Stimulated activated CD8-positive, alpha-beta memory T cell treated with anti-CD3 and anti-CD28 coated beads, Interleukin-15, amount 100 ng/mL, for 4 hours (primary cell): ENCODE results near the gene ARL14EPL.
"Not testable (repeated sequence)": the region's sequence is repeated elsewhere in the genome, so short reads cannot be mapped to it uniquely, and the experiment has no call there.

Source experiments
- DNase-seq, 2 donors: peaks; one replicate each; pipeline ENCODE4 v3.0.0-alpha.2; 2020; ENCODE audit warnings: low read depth in 2 of 2

ARL14EPL gene

DNA sequence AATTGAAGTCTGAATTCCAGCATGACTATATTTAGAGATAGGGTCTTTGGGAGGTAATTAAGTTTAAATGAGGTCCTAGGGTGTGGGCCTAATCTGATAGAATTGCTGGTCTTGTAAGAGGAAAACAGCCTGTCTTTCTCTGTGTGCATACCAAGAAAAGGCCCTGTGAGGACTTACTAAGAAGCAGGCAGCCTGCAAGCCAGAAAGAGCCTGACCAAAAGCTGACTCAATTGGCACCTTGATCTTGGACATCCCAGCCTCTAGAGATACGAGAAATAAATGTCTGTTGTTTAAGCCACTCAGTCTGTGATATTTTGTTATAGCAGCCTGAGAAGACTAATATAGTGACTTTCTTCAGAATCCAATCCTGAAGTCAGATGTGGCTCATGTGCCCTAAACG, 14.6 kb downstream of the ARL14EPL start:
- DNase-seq = no peak

DNA sequence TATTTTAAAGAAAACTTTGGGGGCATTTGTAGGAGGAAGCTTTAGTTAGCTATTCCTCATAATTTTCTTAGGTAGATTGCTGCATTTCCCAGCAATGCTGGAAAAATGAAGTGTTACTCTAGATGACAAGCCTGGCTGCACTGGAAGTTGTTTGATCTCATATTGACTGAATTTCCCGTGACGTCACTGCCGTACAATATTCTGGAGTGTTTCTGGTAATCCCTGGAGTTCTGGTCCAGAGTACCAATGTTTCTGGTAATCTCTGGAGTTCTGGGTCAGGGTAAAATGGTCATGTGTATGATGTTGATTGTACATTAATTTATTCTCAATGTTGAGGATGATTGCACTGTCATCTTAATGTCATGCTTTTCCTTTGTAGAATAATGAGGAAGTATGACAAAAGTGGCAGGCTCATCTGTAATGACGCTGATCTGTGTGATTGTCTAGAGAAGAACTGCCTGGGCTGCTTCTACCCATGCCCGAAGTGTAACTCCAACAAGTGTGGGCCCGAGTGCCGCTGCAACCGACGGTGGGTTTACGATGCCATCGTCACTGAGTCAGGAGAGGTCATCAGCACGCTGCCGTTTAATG, 26.2 kb downstream of the ARL14EPL start:
- DNase-seq = no peak

DNA sequence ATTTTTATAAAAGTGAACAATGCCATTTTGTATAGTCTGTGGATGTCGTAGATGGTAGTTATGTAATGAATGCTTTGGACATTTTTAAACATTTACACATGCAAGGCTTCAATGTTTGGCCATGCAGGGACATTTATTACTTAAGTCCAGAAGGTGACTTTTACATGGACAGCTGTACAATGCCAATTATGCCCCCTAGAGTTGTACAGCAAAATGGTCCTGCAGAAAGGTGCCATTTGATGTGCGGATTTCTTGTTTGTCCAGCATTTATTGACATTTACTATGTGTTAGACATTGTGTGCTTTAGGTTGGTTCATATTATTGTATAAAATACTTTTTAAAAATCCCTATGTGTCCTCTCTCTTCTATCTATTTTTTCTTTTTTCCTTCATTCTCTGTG, 30.1 kb downstream of the ARL14EPL start:
- DNase-seq = no peak

DNA sequence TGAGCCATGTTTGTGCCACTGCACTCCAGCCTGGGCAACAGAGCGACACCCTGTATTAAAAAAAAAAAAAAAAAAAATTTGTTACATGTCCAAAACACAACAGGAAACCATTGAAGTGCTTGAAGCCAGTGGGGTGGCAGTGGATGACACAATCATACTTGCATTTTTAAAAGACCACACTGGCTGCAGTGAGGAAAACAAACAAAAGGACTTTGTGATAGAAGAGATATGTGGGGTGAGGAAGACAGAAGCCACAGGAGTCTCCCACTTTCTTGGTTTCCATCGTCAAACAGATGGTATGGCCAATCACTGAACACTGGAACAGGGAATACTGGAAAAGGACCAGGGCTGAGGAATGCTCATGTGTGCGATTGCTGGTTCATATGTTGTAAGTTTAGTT, 31.7 kb downstream of the ARL14EPL start:
- no peak for DNase-seq

DNA sequence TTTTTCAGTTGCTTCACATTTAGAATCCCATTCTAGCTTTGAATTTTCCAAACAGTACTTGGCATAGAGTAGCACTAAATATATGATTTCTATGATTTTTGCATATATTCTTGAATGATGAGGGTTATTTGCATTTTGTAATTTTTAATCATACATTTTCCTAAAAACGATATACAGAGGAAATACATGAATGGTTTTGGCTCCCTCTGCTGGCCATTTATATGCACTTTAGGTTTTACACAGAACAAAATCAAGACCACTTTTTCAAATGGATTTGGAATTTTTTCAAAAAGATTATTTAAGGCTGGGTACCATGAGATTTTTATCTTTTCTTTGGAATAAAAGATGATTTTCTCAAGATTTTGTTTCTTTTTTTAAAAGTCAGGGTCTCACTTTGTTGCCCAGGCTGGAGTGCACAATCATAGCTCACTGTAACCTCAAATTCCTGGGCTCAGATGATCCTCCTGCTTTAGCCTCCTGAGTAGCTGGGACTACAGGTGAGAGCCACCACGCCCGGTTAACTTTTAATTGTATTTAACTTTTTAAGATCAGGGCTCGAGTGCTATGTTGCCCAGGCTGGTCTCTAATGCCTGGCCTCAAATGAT, 35.9 kb downstream of the ARL14EPL start:
- DNase-seq = no peak

DNA sequence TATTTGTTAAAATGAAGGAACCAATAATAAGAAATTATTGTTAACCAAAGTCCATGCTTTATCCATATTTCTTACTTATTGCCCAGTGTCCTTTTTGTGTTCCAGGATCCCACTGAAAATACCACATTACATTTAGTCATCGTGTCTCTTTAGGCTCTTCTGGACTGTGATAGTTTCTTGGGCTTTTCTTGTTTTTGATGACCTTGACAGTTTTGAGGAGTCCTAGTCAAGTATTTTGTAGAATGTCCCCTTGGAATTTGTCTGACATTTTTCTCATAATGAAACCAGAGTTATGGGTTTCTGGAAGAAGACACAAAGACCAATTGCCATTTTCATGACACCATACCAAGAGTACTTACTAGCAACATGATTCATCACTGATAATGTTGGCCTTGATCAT, 38.9 kb downstream of the ARL14EPL start:
- no peak for DNase-seq

DNA sequence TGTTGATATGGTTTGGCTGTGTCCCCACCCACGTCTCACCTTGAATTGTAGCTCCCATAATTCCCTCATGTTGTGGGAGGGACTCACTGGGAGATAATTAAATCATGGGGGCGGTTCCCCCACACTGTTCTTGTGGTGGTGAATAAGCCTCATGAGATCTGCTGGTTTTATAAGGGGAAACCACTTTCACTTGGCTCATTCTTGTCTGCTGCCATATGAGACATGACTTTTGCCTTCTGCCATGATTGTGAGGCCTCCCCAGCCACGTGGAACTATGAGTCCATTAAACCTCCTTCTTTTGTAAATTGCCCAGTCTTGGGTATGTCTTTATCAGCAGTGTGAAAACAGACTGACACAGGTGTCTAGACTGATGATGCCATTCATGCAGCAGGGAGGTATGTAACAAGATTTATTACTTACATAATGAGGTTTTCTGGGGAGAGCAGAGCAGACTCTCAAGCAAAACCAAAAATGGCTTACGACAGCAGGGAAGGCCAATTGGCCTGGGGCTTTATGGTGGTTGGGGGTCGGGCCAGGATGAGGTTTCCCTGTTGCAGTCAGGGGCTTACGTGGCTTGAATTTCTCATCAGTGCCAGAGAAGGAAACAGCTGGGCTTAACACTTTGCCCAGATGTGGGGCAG, 43.0 kb downstream of the ARL14EPL start:
- no peak for DNase-seq

DNA sequence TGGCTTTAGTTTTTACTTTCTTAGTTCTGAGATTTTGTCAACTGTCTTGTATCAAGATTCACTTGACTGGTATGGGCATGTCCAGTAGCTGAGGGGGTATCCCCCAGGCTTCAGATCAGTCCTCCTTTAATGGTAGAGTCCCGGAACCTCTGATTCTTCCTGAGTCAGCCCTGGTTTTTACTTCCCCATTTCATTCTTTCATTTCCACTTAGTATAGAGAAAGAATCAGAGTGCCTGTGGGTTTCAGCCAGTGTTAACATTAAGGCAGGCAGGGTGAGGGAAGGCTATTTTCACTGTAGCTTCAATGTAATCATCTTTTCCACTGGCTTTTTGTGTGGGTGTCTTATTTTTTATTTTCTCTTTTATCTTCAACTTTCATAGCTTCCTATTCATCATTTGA, 44.2 kb downstream of the ARL14EPL start:
- DNase-seq = no peak

DNA sequence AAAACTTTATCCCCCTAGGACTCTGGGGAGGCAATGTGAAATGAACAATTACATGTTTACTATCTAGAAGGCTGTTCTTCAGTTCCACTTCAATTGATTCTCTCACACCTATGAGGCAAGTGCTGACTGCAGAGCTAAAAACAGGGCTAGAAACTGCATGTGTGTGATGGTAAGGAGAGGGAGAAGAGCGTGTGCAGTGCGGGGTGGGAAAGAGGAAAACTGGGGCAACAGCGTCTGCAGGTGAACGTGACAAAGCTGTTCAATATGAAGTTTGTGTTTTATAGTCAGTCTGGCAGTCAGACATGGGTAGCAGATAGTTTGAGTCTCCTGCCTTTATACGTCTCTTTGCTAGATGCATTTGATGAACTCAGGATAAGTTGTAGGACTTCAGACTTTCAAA, 45.9 kb downstream of the ARL14EPL start:
- DNase-seq = no peak

DNA sequence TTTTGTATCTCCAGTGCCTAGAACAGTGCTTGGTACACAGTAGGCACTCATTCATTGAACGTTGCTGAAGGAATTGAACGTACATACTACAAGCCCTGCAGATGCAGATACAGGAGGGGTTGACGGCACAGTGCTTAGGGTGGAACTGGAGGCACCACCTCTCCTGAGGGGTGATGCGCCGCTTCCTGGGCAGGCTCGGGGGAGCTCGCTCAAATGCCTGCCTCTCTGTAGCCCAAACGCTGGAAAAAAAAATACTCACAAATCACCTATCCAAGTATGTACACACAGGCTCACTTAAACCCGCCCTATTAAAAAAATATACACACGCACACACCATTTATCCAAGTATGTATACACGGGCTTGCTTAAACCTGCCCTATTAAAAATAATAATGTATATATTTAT, 52.0 kb downstream of the ARL14EPL start:
- DNase-seq = no peak

DNA sequence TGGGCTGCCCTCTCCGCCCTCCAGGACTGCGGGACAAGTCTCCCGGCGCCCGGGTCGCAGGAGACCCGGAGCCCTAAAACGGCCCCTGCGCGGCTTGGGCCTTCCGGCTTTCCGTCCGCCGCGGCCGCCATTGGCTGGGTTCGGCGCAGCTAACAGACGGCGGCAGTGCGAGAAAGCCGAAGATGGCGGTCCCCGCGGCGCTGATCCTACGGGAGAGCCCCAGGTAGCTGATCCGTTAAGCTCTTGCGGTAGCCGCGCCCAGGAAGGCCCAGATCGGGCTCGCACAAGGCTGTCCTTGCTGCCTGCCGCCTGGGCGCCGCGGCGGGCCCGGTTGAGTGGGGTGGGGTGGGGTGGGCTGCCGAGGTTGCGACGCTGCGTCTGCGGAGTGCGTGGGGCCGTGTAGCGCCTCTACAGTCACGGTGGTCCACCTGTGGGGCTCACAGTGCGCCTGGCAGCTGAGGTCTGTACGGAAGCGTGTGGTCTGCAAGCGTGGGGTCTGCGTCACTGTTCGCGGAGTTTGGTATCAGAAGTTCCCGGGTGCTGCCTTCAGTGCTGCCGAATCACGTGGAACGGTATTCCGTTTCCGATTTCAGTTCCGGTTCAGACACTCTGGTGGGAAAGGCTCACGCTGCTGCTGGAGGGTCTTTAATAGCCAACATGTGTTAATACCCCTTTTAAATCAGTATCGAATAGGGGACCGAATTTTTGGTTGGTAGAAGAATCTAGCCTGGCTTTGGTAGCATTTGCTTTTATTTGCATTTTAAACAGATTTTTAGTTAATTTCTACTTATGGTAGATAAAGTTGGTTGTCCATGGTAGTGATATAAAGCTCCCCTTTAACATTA, 52.8 kb downstream of the ARL14EPL start, which contains the start of gene COMMD10:
Gene COMMD10, plus strand, starts transcription at position 155 of the 845 bp plus-strand sequence.
- peak; percentile 72 to 75 for DNase-seq

DNA sequence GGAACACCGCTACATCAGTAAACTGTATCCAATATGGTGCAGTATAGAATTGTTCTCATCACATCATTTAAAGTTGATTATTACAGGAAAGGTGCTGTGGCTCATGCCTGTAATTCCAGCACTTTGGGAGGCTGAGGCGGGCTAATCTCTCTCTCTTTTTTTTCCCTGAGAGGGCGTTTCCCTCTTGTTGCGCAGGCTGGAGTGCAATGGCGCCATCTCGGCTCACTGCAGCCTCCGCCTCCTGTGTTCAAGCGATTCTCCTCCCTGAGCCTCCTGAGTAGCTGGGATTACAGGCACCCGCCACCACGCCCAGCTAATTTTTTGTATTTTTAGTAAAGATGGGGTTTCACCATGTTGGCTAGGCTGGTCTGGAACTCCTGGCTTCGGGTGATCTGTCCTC, 54.0 kb downstream of the ARL14EPL start:
- DNase-seq = not testable (repeated sequence)

DNA sequence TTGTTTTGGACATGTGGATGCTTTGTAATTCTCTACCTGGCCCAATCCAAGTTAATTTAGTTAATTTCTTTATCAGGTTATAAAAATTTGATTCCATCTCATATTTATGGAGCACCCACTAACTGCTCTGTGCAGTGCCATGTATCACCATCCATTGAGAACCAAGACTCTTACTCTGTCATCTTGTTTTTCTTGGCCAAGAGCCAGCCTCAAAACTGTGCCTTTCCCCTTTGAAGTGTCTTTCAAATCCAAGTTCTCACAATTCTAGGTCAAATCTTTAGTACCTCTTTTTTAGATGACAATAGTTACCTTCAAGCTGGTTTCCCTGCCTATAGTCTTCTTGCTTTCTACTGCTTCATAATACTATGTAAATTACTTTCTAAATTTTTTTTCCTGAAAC, 55.8 kb downstream of the ARL14EPL start:
- no peak for DNase-seq

DNA sequence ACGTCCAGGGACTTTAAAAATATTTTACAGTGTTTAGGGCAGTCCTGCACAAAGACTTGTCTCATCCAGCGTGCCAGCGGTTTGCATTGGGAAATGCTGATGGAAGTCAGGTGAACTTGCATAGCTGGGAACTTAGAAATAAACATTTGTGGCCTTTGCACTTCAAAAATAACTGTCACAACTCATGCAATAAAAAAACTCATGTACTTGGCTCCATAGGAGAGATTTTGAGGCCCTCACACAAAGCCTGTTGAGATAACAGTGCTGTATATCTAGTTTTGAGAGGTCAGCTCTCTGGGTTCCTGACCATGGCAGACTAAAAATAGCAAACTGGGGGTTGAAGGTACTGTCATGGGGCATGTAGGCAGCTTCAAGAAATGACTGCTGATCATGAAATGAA, 58.0 kb downstream of the ARL14EPL start:
- no peak for DNase-seq

DNA sequence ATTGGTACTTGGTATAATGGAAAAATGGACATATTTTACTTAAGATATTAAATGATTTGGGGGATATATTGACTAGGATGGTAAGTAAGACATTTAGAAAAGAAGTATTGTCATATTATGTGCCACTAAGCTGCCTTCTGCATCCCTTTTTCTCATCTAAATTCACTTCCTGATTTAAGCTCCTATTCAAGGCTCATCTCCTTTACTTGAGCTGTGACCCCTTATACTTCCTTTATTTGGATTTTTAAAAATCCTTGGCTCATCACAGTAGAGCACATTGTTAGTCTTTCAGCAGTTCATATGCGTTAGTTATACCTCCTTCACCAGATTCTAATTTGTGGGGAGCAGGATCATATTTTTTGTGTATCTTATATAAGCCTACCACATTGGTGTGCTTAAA, 59.1 kb downstream of the ARL14EPL start:
- no peak for DNase-seq

DNA sequence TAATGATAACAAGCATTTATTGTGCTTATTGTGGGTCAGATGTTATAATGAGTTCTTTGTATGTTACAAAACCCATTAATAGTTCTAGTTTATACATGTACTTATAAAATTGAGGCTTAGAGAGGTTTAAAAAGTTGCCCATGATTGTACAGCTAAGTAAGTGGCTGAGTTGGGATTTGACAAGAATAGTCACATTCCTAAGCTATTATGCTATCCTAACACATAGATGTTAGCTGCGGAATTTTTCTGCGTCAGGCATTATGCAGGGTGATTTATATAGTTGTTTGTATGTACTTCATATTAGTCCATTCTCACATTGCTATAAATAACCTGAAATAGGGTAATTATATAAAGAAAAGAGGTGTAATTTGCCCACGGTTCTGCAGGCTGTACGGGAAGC, 65.0 kb downstream of the ARL14EPL start:
- no peak for DNase-seq

DNA sequence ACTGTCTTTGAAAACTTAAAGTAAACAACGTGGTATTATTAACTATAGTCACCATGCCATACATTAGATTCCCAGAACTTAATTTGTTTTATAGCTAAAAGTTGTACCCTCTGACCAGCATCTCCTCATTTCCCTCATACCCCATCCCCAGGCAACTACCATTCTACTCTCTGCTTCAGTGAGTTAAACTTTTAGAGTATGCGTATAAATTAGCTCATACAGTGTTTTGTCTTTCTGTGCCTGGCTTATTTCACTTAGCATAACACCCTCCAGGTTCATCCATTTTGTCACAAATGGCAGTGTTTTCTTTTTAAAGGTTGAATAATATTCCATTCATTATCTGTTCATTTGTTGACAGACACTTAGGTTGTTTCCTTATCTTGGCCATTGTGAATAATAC, 66.7 kb downstream of the ARL14EPL start:
- no peak for DNase-seq

DNA sequence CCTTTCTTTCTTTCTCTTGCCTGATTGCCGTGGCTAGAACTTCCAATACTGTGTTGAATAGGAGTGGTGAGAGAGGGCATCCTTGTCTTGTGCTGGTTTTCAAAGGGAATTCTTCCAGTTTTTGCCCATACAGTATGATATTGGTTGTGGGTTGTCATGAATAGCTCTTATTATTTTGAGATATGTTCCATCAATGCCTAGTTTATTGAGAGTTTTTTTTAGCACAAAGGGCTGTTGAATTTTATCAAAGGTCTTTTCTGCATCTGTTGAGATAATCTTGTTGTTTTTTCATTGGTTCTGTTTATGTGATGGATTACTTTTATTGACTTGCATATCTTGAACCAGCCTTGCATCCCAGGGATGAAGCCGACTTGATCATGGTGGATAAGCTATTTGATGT, 72.7 kb downstream of the ARL14EPL start:
- DNase-seq = not testable (repeated sequence)
